ENCODE measurements around the gene DNAI1.

DNAI1 gene

DNA sequence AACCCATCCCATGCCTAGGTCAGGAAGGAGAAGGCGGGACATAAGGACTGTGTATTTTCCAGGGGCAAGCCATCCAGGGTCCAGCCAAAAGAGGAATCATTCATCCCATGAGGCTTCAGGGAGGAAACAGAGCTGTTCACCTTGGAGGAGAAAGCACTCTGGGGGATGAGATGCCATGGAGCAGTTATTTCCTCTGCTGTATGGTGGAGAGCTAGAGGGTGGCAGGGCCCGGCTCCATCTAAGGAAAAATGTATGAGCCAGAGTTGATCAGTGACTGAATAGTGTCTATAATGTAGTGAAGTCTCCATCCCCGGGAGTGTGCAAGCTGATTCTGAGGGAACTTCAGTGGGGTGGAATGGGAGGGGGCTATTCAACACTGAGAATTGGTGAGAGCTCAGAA lies 56.2 kb downstream of the DNAI1 start:
- TF ChIP-seq, protein P1, sequence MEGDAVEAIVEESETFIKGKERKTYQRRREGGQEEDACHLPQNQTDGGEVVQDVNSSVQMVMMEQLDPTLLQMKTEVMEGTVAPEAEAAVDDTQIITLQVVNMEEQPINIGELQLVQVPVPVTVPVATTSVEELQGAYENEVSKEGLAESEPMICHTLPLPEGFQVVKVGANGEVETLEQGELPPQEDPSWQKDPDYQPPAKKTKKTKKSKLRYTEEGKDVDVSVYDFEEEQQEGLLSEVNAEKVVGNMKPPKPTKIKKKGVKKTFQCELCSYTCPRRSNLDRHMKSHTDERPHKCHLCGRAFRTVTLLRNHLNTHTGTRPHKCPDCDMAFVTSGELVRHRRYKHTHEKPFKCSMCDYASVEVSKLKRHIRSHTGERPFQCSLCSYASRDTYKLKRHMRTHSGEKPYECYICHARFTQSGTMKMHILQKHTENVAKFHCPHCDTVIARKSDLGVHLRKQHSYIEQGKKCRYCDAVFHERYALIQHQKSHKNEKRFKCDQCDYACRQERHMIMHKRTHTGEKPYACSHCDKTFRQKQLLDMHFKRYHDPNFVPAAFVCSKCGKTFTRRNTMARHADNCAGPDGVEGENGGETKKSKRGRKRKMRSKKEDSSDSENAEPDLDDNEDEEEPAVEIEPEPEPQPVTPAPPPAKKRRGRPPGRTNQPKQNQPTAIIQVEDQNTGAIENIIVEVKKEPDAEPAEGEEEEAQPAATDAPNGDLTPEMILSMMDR (conservative IDR thresholded peaks at IDR 0.05), result no peak
- H3K27ac ChIP-seq, result no peak overlapping the region

DNA sequence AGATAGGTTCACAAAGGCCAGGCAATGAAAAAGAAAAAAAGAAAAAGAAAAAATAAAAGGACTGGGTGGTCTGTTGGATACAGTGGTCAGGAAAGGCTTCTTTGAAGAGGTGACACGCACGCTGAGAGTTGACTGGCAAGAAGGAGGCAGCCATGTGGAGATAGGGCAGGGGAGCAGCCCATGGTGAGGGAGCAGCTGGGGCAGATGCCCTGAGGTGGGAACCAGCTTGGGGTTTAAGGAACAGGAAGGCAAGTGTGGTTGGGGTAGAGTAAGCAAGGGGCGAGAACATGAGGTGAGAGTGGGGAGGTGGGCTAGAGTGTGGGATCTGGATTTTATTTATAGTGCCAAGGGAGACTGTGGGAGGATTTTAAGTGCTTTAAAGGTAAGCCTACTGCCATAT lies 57.4 kb downstream of the DNAI1 start:
- TF ChIP-seq ZFX (IDR thresholded peaks at IDR 0.05), result no peak
- TF ChIP-seq, protein P1 (conservative IDR thresholded peaks at IDR 0.05), result no peak
- H3K27ac ChIP-seq, result no peak overlapping the region

DNA sequence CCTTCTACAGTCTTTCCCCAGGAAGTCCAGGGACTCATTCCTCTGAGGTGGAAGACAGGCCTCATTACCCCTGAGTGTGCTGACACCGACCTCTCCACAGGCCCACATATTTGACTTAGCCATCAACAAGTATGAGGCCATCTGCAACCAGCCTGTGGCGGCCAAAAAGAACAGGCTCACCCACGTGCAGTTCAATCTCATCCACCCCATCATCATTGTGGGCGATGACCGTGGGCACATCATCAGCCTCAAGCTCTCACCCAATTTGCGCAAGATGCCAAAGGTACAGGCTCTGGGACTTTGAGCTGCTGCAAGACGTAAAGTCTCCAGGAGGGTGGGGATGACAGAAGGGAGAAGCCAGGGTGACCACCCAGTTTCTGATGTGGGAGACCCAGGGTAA lies 58.6 kb downstream of the DNAI1 start:
- TF ChIP-seq, protein P1 (conservative IDR thresholded peaks at IDR 0.05), result no peak
- no peak for TF ChIP-seq ZFX (IDR thresholded peaks at IDR 0.05)

DNA sequence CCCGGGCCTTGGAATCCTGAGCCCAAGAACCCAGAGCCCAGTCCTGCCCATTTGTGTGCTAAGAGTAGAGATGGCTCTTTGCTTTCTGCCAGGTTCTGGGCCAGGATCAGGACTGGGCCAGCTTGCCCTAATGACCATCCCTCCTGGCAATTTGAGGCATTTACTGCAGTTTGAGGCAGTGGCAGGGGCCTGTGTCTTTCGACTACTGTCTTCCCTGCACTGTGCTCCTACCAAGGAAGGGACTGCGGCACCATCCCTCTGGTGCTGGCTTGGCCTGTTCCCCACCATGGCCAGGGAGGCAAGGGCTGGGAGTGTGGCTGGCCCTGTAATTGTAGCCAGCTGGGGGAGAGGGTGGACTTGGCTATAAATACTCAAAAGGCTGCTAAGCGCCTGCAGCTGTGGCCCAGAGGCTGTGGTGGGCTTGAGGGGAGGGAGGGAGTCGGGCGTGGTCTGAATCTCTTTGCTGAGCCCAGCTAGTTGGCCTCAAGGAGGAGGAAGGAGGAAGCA lies 59.6 kb downstream of the DNAI1 start:
- no peak for TF ChIP-seq ZFX (IDR thresholded peaks at IDR 0.05)
- TF ChIP-seq, protein P1 (conservative IDR thresholded peaks at IDR 0.05), result no peak
- no peak overlapping the region for H3K27ac ChIP-seq

More for the DNA sequence above, 58.6 kb downstream of the DNAI1 start:
- no peak overlapping the region for H3K27ac ChIP-seq

DNA sequence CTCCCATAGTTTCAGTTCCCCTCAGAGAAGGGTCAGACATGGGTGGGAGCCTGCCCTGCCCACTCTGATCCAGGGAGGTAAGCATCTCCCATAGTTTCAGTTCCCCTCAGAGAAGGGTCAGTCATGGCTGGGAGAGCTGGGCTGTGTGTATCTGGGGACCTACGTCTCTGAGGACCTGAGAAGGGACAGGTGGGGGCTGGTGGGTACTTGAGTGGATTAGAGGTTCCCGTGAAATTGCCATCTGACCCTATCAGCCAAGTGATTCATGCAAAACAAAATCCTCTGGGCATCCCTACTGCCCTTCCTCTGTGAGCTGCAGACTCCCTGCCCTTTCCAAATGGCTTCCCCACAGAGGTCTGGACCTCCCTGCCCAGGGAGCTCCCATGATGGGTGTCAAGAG lies 60.3 kb downstream of the DNAI1 start:
- TF ChIP-seq, protein P1 (conservative IDR thresholded peaks at IDR 0.05), result no peak
- TF ChIP-seq ZFX (IDR thresholded peaks at IDR 0.05), result no peak
- no peak overlapping the region for H3K27ac ChIP-seq

DNA sequence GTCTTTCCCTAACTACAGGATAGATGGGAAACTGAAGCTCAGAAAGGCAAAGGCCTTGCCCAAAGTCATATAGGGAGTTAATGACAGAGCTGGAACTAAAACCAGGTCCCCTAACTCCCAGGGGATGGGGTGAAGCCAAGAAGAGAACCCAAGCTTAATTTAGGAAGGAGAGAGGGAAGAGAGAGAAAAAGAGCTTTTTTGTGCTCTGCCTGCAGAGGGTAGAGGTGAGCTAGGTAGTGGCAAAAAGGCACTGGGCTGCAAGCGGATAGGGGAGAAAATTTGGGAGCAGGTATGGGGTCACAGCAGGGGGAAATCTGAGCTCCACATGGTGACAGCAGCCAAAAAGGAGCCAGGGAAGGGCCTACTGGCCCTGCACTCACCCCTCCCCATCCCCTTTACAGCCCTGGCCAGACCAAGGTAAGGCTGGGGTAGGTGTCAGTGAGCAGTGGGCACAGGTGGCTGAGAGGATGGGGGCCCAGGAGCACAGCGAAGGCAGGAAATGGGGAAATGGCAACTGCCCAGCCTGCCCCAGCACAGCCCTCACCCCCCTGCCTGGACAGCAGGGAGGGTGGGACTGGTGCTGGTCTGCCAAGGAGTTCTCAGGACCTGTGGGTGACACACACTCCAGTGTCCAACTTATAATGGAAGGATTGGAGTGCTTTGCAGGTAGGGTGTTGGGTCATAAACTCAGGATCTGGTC lies 60.9 kb downstream of the DNAI1 start:
- no peak overlapping the region for H3K27ac ChIP-seq
- no peak for TF ChIP-seq ZFX (IDR thresholded peaks at IDR 0.05)
- TF ChIP-seq, protein P1 (conservative IDR thresholded peaks at IDR 0.05), result no peak

DNA sequence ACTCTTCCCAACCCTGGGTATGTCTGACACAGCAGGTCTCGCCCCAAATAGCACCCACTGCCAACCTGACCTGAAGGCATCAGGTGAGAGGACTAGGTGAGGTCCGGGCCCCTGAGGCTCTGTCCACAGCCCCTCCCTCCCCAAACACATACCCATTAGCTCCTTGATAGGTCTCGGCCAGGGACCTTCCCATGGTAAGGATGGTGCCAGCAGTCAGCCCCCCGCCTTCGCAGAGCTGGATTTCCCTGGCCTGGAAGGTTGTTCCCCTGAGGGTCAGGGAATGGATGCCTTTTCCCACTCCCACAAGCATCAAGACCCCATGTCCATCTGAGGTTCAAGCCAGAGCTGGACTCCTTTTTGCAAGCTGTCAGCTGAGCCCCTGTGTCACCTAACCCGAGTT lies 61.5 kb downstream of the DNAI1 start:
- TF ChIP-seq, protein P1 (conservative IDR thresholded peaks at IDR 0.05), result no peak
- no peak for TF ChIP-seq ZFX (IDR thresholded peaks at IDR 0.05)
- no peak overlapping the region for H3K27ac ChIP-seq

Data from C4-2B (cell line).